WTC11 (cell line): ENCODE results near the gene SGSM2. TPM values are rescaled to one million over a fixed set of nuclear protein-coding genes. Genes with fewer than 3 reads are reported as not detected.

ENCODE experiments used
- ATAC-seq: fragments of 200-7000 bp; cut with Tn5 transposase; 2 replicates; pipeline ENCODE4 v1.10.0; 2021; ENCODE audit warnings: mild to moderate bottlenecking, moderate library complexity
- CTCF ChIA-PET: fragments of 300-600 bp; sonication (Branson Sonifier 250); formaldehyde crosslinking; loops from one replicate; lab custom pipeline; 2021; ENCODE audit warnings: antibody characterized with exemption; lab: Charles Lee
- POLR2A ChIA-PET: fragments of 350-600 bp; sonication (Branson Sonifier 250); formaldehyde crosslinking; loops from one replicate; lab custom pipeline; 2021; ENCODE audit warnings: antibody characterized with exemption; lab: Charles Lee
- DNase-seq: peaks from one replicate; pipeline ENCODE4 v3.0.0; 2021; ENCODE audit warnings: low spot score
- H3K27ac Mint-ChIP-seq: 2 replicates; pipeline ENCODE4 v1.8.0; 2021; ENCODE audit warnings: mixed read lengths
- H3K27me3 Mint-ChIP-seq: 2 replicates; pipeline ENCODE4 v1.8.0; 2021; ENCODE audit warnings: low read depth, mild to moderate bottlenecking, moderate library complexity, mixed read lengths
- H3K36me3 Mint-ChIP-seq: 2 replicates; pipeline ENCODE4 v1.8.0; 2021; ENCODE audit warnings: mixed read lengths
- H3K4me1 Mint-ChIP-seq: 2 replicates; pipeline ENCODE4 v1.8.0; 2022; ENCODE audit warnings: mixed read lengths
- H3K4me3 Mint-ChIP-seq: 2 replicates; pipeline ENCODE4 v1.8.0; 2021; ENCODE audit warnings: mild to moderate bottlenecking, moderate library complexity, mixed read lengths
- H3K9me3 Mint-ChIP-seq: 2 replicates; pipeline ENCODE4 v1.8.0; 2021; ENCODE audit warnings: mixed read lengths
- CDX4 ChIP-seq: fragments of 250-450 bp; sonication (Bioruptor Pico); IDR thresholded peaks from 2 replicates; pipeline ENCODE4 v1.9.0; 2021; ENCODE audit warnings: moderate library complexity, mild to moderate bottlenecking, inconsistent platforms, borderline replicate concordance
- ELF4 ChIP-seq: sonication (generic); formaldehyde crosslinking; IDR thresholded peaks from 2 replicates; pipeline ENCODE4 v1.8.1; 2022; ENCODE audit warnings: low read depth, mild to moderate bottlenecking, moderate library complexity, missing genetic modification reagents
- ESRRA ChIP-seq: sonication (generic); formaldehyde crosslinking; IDR thresholded peaks from 2 replicates; pipeline ENCODE4 v1.8.1; 2022; ENCODE audit warnings: mild to moderate bottlenecking, missing genetic modification reagents, borderline replicate concordance
- ETV6 ChIP-seq: sonication (generic); formaldehyde crosslinking; IDR thresholded peaks from 2 replicates; pipeline ENCODE4 v1.8.1; 2022; ENCODE audit warnings: mild to moderate bottlenecking, missing genetic modification reagents
- FOXP1 ChIP-seq: sonication (generic); formaldehyde crosslinking; IDR thresholded peaks from 2 replicates; pipeline ENCODE4 v1.8.0; 2022; ENCODE audit warnings: missing genetic modification reagents, mild to moderate bottlenecking, moderate library complexity, borderline replicate concordance
- FOXP4 ChIP-seq: sonication (generic); formaldehyde crosslinking; IDR thresholded peaks from 2 replicates; pipeline ENCODE4 v1.8.0; 2022; ENCODE audit warnings: mild to moderate bottlenecking, missing genetic modification reagents
- IRF1 ChIP-seq: sonication (generic); formaldehyde crosslinking; IDR thresholded peaks from 2 replicates; pipeline ENCODE4 v1.8.0; 2023; ENCODE audit warnings: missing genetic modification reagents
- MAX ChIP-seq: sonication (generic); formaldehyde crosslinking; IDR thresholded peaks from 2 replicates; pipeline ENCODE4 v1.8.0; 2022; ENCODE audit warnings: mild to moderate bottlenecking, missing genetic modification reagents
- MXD4 ChIP-seq: fragments of 250-450 bp; sonication (Bioruptor Pico); IDR thresholded peaks from 2 replicates; pipeline ENCODE4 v1.8.0; 2021; ENCODE audit warnings: mild to moderate bottlenecking, moderate library complexity, borderline replicate concordance
- MYBL2 ChIP-seq: sonication (generic); formaldehyde crosslinking; IDR thresholded peaks from 2 replicates; pipeline ENCODE4 v1.8.1; 2023; ENCODE audit warnings: mild to moderate bottlenecking, moderate library complexity, missing genetic modification reagents
- NFYB ChIP-seq: sonication (generic); formaldehyde crosslinking; conservative IDR thresholded peaks from 2 replicates; pipeline ENCODE4 v1.8.0; 2022; ENCODE audit warnings: low read depth, missing genetic modification reagents
- NR3C1 ChIP-seq: sonication (generic); formaldehyde crosslinking; conservative IDR thresholded peaks from 2 replicates; pipeline ENCODE4 v1.8.1; 2023; ENCODE audit warnings: low read depth, mild to moderate bottlenecking, missing genetic modification reagents
- PRDM15 ChIP-seq: sonication (generic); formaldehyde crosslinking; IDR thresholded peaks from 2 replicates; pipeline ENCODE4 v1.8.0; 2022; ENCODE audit warnings: missing genetic modification reagents
- PRRX2 ChIP-seq: fragments of 250-450 bp; sonication (Bioruptor Pico); IDR thresholded peaks from 2 replicates; pipeline ENCODE4 v1.8.0; 2021; ENCODE audit warnings: mild to moderate bottlenecking
- RELA ChIP-seq: sonication (generic); formaldehyde crosslinking; IDR thresholded peaks from 2 replicates; pipeline ENCODE4 v1.8.1; 2022; ENCODE audit warnings: missing genetic modification reagents, mild to moderate bottlenecking, borderline replicate concordance
- RORB ChIP-seq: fragments of 250-450 bp; sonication (Bioruptor Pico); IDR thresholded peaks from 2 replicates; pipeline ENCODE4 v1.9.0; 2021; ENCODE audit warnings: mild to moderate bottlenecking
- TEAD1 ChIP-seq: sonication (generic); formaldehyde crosslinking; IDR thresholded peaks from 2 replicates; pipeline ENCODE4 v1.8.0; 2022; ENCODE audit warnings: mild to moderate bottlenecking, missing genetic modification reagents
- TEAD4 ChIP-seq: sonication (generic); formaldehyde crosslinking; IDR thresholded peaks from 2 replicates; pipeline ENCODE4 v1.8.0; 2022; ENCODE audit warnings: mild to moderate bottlenecking, missing genetic modification reagents
- TP53 ChIP-seq: sonication (generic); formaldehyde crosslinking; IDR thresholded peaks from 2 replicates; pipeline ENCODE4 v1.8.1; 2023; ENCODE audit warnings: mild to moderate bottlenecking, missing genetic modification reagents
- USF2 ChIP-seq: sonication (generic); formaldehyde crosslinking; IDR thresholded peaks from 2 replicates; pipeline ENCODE4 v1.8.1; 2023; ENCODE audit warnings: mild to moderate bottlenecking, missing genetic modification reagents, moderate library complexity
- ZBTB21 ChIP-seq: sonication (generic); formaldehyde crosslinking; IDR thresholded peaks from 2 replicates; pipeline ENCODE4 v1.8.1; 2023; ENCODE audit warnings: mild to moderate bottlenecking, missing genetic modification reagents, borderline replicate concordance
- ZBTB43 ChIP-seq: sonication (generic); formaldehyde crosslinking; IDR thresholded peaks from 2 replicates; pipeline ENCODE4 v1.8.1; 2023; ENCODE audit warnings: mild to moderate bottlenecking, missing genetic modification reagents
- ZNF671 ChIP-seq: fragments of 250-450 bp; sonication (Bioruptor Pico); IDR thresholded peaks from 2 replicates; pipeline ENCODE4 v1.8.0; 2021; ENCODE audit warnings: mild to moderate bottlenecking
- ZSCAN18 ChIP-seq: fragments of 250-450 bp; sonication (Bioruptor Pico); IDR thresholded peaks from 2 replicates; pipeline ENCODE4 v2.1.2; 2022; ENCODE audit warnings: mild to moderate bottlenecking, moderate library complexity
- total RNA-seq: library from RNA; stranded (reverse); gene quantifications from 3 replicates; pipeline ENCODE4 v1.2.3, GENCODE V29; 2021

Gene SGSM2
- total RNA-seq, 1 experiment from 2014 or later = 50.3 TPM

GRCh38 chr17:2406271-2406902 lies 69.1 kb downstream of the SGSM2 start (continued):
- TF ChIP-seq PRDM15 (CRISPR knock-in tag) = no peak
- no peak for TF ChIP-seq MYBL2 (CRISPR knock-in tag)
- no peak for TF ChIP-seq FOXP1 (CRISPR knock-in tag)
- TF ChIP-seq RORB (CRISPR knock-in tag) = no peak
- TF ChIP-seq MXD4 = no peak
- no peak for TF ChIP-seq IRF1
- no peak for TF ChIP-seq RELA (CRISPR knock-in tag)
- no peak for TF ChIP-seq PRRX2 (CRISPR knock-in tag)
- TF ChIP-seq NFYB (CRISPR knock-in tag) = no peak
- no peak for TF ChIP-seq ESRRA (CRISPR knock-in tag)

GRCh38 chr17:2406903-2407790 lies 69.8 kb downstream of the SGSM2 start:
- CTCF ChIA-PET = interaction anchor here (0.7 to 2.4 kb wide), 5 partner anchors 9 to 279 kb away, joined by 3 to 24 read pairs (median 6); no protein-coding TSS in a partner anchor
- H3K27me3 Mint-ChIP-seq = 0 out of 2 replicates have a peak, but pooled peaks cover 5% of the 10 kb centered on the region
- no peak for ATAC-seq
- H3K36me3 Mint-ChIP-seq = peaks cover 7% of the 10 kb centered on the region
- H3K9me3 Mint-ChIP-seq = no peaks in the 10 kb centered on the region
- POLR2A ChIA-PET = interaction anchor here (0.7 kb wide), 1 partner anchor 484 kb away, joined by 3 read pairs; no protein-coding TSS in a partner anchor
- H3K4me3 Mint-ChIP-seq = no peak overlapping the region
- H3K27ac Mint-ChIP-seq = peak overlapping the region; percentile 74
- H3K4me1 Mint-ChIP-seq = peaks cover 6% of the 10 kb centered on the region; the same call in 1 of the 2 replicates
- no peak for DNase-seq
- TF ChIP-seq NR3C1 (CRISPR knock-in tag) (no peak), CDX4 (no peak), ZBTB21 (CRISPR knock-in tag) (no peak), USF2 (CRISPR knock-in tag) (no peak), ZSCAN18 (CRISPR knock-in tag) (no peak), ZBTB43 (CRISPR knock-in tag) (no peak), TP53 (no peak), MAX (CRISPR knock-in tag) (no peak), TEAD4 (CRISPR knock-in tag) (no peak), ETV6 (CRISPR knock-in tag) (no peak), ELF4 (CRISPR knock-in tag) (no peak), TEAD1 (CRISPR knock-in tag) (no peak), ZNF671 (CRISPR knock-in tag) (no peak), FOXP4 (CRISPR knock-in tag) (no peak)
